ENCODE data around the gene PGPEP1.
"Not testable (repeated sequence)": the region's sequence is repeated elsewhere in the genome, so short reads cannot be mapped to it uniquely, and the experiment has no call there.

PGPEP1 gene

DNA sequence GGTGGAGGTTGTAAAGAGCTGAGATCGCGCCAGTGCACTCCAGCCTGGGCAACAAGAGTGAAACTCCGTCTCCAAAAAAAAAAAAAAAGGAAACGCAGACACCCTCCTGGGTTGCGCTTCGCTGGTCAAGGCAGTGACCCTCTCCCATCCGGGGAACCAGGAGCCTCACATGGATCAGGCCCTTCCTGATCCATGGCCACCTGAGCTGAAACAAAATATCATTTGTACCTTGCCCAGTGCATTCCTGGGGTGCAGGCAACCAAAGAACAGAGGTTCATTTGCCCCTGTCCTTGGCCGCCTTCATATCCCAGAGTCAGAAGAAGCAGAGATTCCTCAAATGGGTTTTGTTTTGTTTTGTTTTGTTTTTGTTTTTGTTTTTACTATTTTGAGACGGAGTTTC is 9.5 kb upstream of the PGPEP1 start:
- no peak overlapping the region for H3K4me3 ChIP-seq (ENCODE audit: low read depth, low read length)

DNA sequence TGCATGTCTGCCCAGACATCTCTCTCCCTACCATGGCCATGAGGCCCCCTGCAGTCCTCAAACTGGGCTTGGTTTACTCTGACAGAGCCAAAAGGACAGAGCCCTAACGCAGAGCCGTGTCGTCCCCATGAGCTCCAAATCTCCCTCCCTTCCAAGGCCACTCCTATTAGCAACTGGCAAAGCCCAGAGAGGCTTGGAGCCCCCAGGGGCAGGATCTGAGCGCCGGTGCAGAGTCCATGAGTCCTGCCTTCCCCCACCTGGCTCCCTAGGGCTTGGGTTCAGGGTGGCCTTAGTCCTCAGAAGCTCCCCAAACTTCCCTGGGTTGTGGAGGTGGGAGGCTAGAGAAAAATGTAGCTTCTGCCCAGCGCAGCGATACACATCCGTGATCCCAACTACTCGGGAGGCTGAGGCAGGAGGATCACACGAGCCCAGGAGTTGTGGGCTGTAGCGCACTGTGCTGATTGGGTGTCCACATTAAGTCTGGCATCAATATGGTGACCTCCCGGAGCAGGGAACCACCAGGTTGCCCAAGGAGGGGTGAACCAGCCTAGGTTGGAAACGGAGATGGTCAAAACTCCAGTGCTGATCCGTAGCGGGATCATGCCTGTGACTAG is 7.4 kb upstream of the PGPEP1 start:
- no peak overlapping the region for H3K4me3 ChIP-seq (ENCODE audit: low read depth, low read length)

DNA sequence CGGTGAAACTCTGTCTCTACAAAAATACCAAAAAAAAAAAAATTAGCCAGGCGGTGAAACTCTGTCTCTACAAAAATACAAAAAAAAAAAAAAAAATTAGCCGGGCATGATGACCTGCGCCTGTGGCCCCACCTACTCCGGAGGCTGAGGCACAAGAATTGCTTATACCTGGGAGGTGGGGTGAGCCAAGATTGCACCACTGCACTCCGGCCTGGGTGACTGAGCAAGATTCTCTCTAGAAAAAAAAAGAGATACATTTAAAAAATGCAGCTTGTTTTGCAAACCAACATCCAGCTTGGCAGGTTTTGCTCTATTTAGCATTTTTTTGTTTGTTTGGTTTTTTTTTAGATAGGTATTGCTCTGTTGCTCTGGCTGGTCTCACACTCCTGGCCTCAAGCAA is 6.7 kb upstream of the PGPEP1 start:
- no peak overlapping the region for H3K4me3 ChIP-seq (ENCODE audit: low read depth, low read length)

GRCh38 chr19:18336121-18336520 is 4.3 kb upstream of the PGPEP1 start:
- no peak overlapping the region for H3K4me3 ChIP-seq (ENCODE audit: low read depth, low read length)

- H3K4me3 ChIP-seq (ENCODE audit: low read depth, low read length): no peak overlapping the region
Measured at GRCh38 chr19:18338541-18338940, 1.9 kb upstream of the PGPEP1 start.

GRCh38 chr19:18339723-18340122 is 675 bp upstream of the PGPEP1 start:
- no peak overlapping the region for H3K4me3 ChIP-seq (ENCODE audit: low read depth, low read length)

GRCh38 chr19:18340990-18341868 is 831 bp downstream of the PGPEP1 start:
- peak overlapping the region; percentile 63 for H3K4me3 ChIP-seq (ENCODE audit: low read depth, low read length)

- no peak overlapping the region for H3K4me3 ChIP-seq (ENCODE audit: low read depth, low read length)
Measured at GRCh38 chr19:18342090-18342632, 1.8 kb downstream of the PGPEP1 start.

DNA sequence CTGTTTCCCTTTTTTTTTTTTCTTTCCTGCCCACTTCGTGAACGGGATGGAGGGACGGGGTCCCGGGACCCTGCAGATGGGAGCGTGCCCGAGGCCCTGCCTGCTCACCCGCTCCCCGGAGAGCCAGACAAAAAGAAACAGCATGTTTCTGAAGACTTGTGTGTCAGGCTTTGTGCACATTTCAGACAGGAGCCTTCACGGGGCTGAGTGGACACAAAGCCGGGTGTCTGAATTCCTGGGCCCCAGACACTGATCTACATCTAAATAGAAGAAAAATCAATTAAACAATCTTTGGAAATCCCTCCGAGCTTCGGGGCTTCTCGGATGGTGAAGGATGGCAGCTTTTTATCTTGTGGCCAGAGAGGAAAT is 4.2 kb downstream of the PGPEP1 start:
- no peak overlapping the region for H3K4me3 ChIP-seq (ENCODE audit: low read depth, low read length)

DNA sequence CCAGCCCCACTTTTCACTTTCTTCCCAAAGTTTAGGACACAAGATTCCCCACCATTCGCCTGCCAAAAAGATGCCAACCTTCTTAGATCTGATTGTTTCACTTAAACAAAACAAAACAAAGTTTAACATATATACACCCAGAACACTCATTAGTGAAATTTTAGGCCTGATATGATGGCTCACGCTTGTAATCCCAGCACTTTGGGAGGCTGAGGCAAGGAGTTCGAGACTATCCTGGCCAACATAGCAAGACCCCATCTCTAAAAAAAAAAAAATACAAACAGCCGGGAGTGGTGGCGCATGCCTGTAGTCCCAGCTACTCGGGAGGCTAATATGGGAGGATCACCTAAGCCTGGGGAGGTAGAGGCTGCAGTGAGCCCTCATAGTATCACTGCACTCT is 4.9 kb downstream of the PGPEP1 start:
- no peak overlapping the region for H3K4me3 ChIP-seq (ENCODE audit: low read depth, low read length)

DNA sequence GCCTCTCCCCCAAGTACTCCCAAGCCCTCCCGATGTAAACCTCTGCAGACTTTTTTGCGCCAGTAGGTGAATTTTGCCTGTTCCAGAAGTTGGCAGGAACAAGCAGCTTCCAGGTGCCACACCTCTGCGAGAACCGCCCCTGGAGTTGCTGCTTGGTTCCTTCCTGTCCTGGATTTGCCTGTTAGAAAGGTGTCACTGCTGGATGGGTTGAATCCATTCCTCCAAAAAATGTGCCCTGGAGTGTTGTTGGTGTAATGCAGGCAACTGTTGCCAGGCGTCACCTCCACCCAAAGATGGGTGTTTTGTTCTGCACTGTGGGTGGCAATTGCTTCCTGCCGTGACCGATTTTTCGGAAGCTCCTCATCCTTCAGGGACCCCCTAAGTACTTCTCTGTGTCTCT is 5.7 kb downstream of the PGPEP1 start:
- H3K4me3 ChIP-seq (ENCODE audit: low read depth, low read length): no peak overlapping the region

DNA sequence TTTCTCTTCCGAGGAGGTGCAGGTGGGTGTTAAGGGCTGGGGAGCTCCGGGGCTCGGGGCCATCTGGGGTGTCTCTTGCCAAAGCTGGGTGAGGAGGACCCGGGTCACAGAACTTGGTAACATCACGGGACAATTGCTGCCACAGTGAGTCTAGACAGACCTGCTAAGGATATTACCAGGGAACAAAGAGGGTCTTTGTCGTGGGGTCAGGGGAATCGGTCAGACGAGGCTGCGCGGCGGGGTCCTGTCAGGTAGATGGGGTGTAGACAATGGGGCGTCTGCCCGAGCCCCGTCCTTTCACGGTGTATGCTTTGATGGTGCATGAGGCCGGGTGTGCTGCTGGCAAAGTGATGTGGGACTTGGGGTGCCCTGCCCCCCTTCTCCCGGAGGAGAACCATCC is 7.8 kb downstream of the PGPEP1 start:
- no peak overlapping the region for H3K4me3 ChIP-seq (ENCODE audit: low read depth, low read length)

DNA sequence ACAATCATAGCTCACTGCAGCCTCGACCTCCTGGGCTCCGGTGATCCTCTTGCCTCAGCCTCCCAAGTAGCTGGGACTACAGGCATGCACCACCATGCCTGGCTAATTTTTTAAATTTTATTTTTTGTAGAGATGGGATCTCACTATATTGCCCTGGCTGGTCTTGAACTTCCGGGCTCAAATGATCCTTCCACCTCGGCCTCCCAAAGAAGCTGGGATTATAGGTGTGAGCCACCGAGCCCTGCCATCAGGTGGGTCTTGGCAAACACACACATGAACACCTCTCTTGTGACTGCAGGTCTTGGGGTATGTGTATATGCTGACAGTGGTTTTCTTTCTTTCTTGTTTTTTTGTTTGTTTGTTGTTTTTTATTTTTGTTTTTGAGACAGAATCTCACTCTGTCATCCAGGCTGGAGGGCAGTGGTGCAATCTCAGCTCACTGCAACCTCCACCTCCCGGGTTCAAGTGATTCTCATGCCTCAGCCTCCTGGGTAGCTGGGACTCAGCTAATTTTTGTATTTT is 8.5 kb downstream of the PGPEP1 start:
- not testable (repeated sequence) for H3K4me3 ChIP-seq (ENCODE audit: low read depth, low read length)

DNA sequence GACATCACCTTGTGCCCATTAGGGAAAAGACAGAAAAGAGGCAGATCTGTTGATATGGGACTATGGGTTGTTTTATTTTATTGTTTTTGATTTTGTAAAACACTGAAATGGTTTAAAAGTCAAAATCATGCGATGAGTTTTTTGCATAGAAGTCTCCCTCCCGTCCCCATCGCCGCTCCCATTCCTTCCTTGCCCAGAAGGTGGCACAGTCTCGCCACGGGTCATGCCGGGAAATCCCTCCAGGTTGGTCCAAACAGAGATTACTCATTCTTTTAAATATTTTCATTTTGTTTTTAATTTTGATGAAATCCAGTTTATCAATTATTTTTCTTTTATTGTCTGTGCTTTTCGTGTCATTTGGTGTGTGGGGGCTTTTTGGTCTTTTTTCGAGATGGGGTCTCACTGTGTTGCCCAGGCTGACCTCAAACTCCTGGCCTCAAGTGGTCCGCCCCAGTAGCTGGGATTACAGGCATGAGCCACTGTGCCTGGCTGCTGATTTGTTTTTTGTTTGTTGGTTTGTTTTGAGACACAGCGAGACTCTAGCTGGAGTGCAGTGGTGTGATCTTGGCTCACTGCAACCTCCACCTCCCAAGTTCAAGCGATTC is 9.2 kb downstream of the PGPEP1 start:
- no peak overlapping the region for H3K4me3 ChIP-seq (ENCODE audit: low read depth, low read length)

DNA sequence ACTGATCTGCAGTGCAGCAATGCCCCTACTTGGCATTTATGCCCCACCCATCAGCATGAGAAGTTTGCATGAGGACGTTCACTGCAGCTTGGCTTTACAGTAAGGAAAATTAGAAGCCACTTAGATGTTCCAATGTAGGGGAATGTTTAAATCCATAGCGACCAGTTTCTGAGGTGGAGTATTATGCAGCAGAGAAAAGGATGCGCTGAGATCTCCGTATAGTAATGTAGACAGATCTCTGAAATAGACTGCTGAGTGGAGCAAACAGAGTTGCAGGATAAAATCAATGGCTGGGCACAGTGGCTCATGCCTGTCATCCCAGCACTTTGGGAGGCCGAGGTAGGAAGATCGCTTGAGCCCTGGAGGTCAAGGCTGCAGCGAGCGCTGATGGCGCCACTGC is 10.1 kb downstream of the PGPEP1 start:
- H3K4me3 ChIP-seq (ENCODE audit: low read depth, low read length): no peak overlapping the region

- H3K4me3 ChIP-seq (ENCODE audit: low read depth, low read length): no peak overlapping the region
Measured at GRCh38 chr19:18351544-18351943, 11.1 kb downstream of the PGPEP1 start.

- no peak overlapping the region for H3K4me3 ChIP-seq (ENCODE audit: low read depth, low read length)
Measured at GRCh38 chr19:18353378-18354005, 13.1 kb downstream of the PGPEP1 start.

DNA sequence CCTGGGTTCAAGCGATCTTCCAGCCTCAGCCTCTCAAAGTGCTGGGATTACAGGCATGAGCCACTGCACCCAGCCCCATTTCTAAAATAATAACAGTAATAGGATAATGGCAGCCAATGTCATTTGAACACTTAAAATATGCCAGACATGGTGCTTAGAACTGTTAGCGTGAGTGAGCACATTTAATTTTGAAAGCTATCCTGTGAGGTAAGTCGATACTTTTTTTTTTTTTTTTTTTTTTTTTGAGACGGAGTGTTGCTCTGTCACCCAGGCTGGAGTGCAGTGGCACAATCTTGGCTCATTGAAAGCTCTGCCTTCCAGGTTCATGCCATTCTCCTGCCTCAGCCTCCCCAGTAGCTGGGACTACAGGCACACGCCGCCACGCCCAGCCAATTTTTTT is 14.3 kb downstream of the PGPEP1 start:
- not testable (repeated sequence) for H3K4me3 ChIP-seq (ENCODE audit: low read depth, low read length)

DNA sequence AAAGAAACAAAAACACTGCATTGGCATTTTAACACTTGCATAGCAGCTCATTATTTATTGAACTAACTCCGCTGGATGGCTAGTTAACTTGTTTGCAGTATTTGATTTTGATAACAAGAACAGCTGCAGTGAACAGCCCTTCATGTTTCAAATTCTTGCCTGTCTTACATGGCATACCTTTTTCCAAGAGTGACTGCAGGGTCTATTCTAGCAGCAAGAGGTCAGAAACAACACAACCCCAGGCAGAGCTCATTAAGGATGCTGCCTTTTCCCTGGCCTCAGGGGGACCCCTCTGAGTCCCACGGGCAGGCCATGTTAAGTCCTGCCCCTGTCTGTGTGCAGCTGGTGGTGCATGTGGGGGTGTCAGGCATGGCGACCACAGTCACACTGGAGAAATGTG is 16.6 kb downstream of the PGPEP1 start:
- no peak overlapping the region for H3K4me3 ChIP-seq (ENCODE audit: low read depth, low read length)

GRCh38 chr19:18361646-18362045 is 21.2 kb downstream of the PGPEP1 start:
- no peak overlapping the region for H3K4me3 ChIP-seq (ENCODE audit: low read depth, low read length)

GRCh38 chr19:18362934-18363542 is 22.6 kb downstream of the PGPEP1 start:
- no peak overlapping the region for H3K4me3 ChIP-seq (ENCODE audit: low read depth, low read length)

Data from iPS-11a (cell line).